ENCODE data around the gene PBX3. TPM values are rescaled to one million over a fixed set of nuclear protein-coding genes. Genes with fewer than 3 reads are reported as not detected.

PBX3 gene
- total and polyA plus RNA-seq, 10 of the 15 experiments (the other 5 are each of a cell fraction or from before 2014, with no cell fraction given), result 6.7 to 146 (median 22.2) TPM

- ChIA-PET RAD21 (ENCODE audit: unreplicated experiment) (no interaction called here), POLR2A (interaction anchor here (0.9 kb wide), 1 partner anchor 11 kb away, joined by 3 read pairs; no protein-coding TSS in a partner anchor), SMC1A (ENCODE audit: uncharacterized antibody, unreplicated experiment) (interaction anchor here (0.7 to 1.9 kb wide), 7 partner anchors 11 to 534 kb away, joined by 3 to 8 read pairs (median 4); no protein-coding TSS in a partner anchor), CTCF (interaction anchor here (0.8 to 1.1 kb wide), 3 partner anchors 18 to 381 kb away, joined by 3 read pairs; no protein-coding TSS in a partner anchor)
- Histone ChIP-seq H3K4me2 (ENCODE audit: control insufficient read depth, insufficient read depth) (no peak overlapping the region), H3K4me1 (ENCODE audit: control insufficient read depth, insufficient read depth, low read length) (no peaks in the 10 kb centered on the region), H3K9ac (ENCODE audit: control insufficient read depth, insufficient read depth, low read length) (no peak overlapping the region), H4K20me1 (ENCODE audit: control insufficient read depth, insufficient read depth) (no peaks in the 10 kb centered on the region), H3K9me3 (replicated peaks; ENCODE audit: control insufficient read depth, insufficient read depth, low read length) (peaks cover 2% of the 10 kb centered on the region; the same call in 1 of the 3 replicates), H3K27me3 (replicated peaks in 1 of 2; ENCODE audit: control insufficient read depth in 2 of 2, insufficient read depth in 2 of 2, low read length in 1 of 2) (no peaks in the 10 kb centered on the region), H3K79me2 (ENCODE audit: control insufficient read depth, insufficient read depth, low read length) (no peaks in the 10 kb centered on the region), H3K4me3 (no peak overlapping the region), H2AFZ (ENCODE audit: control insufficient read depth, low read depth, low read length) (no peak overlapping the region), H3K27ac (ENCODE audit: control insufficient read depth, insufficient read depth) (no peak overlapping the region), H3K36me3 (ENCODE audit: control insufficient read depth in 2 of 2, insufficient read depth in 2 of 2, low read length in 1 of 2) (peaks cover 6% of the 10 kb centered on the region in 2 experiments; a peak in 3 of 4 replicates)
- no peak for ATAC-seq
- in situ Hi-C loops (cut with MboI), result no loop called here
- FAIRE-seq, result no peak
- WGBS (ENCODE audit: insufficient coverage, insufficient replicate concordance, low lambda C conversion rate, missing lambda C conversion rate), result 100% methylated on average over 3 of the region's 3 CpGs
- no TSS peak for BruUV-seq (replicated peaks)
- intact Hi-C loops (cut with micrococcal nuclease; ENCODE audit: unreplicated experiment), result no loop called here
- no peak for DNase-seq (ENCODE audit: low read depth, low spot score)
- no peak for TF ChIP-seq TCF7 (IDR thresholded peaks at IDR 0.05; ENCODE audit: borderline replicate concordance)
- no peak for TF ChIP-seq SRF (IDR thresholded peaks at IDR 0.05; ENCODE audit: low read depth in 2 of 2, low read length in 2 of 2)
- TF ChIP-seq CUX1 (IDR thresholded peaks at IDR 0.05; ENCODE audit: insufficient replicate concordance, low read depth, low read length), result no peak
- TF ChIP-seq ZBTB40 (IDR thresholded peaks at IDR 0.05; ENCODE audit: borderline replicate concordance), result no peak
- TF ChIP-seq EZH2 (IDR thresholded peaks at IDR 0.05; ENCODE audit: borderline replicate concordance, control insufficient read depth, low read depth, low read length), result no peak
- no peak for TF ChIP-seq ZNF24 (IDR thresholded peaks at IDR 0.05)
- TF ChIP-seq NR2C1 (IDR thresholded peaks at IDR 0.05), result no peak
- TF ChIP-seq KAT2A (conservative IDR thresholded peaks at IDR 0.05; ENCODE audit: control insufficient read depth, low read depth, low read length), result no peak
- no peak for TF ChIP-seq MTA3 (IDR thresholded peaks at IDR 0.05; ENCODE audit: borderline replicate concordance, low read length)
- no peak for TF ChIP-seq GATAD2B (conservative IDR thresholded peaks at IDR 0.05; ENCODE audit: low read depth)
- TF ChIP-seq IKZF1 (conservative IDR thresholded peaks at IDR 0.05), result no peak
- TF ChIP-seq EP300 (IDR thresholded peaks at IDR 0.05; ENCODE audit: borderline replicate concordance in 1 of 2, control insufficient read depth in 1 of 2, low read depth in 2 of 2, low read length in 2 of 2), result no peak
- no peak for TF ChIP-seq ZNF622 (IDR thresholded peaks at IDR 0.05)
- no peak for TF ChIP-seq POLR2A (IDR thresholded peaks at IDR 0.05; ENCODE audit: low read depth, low read length)
- no peak for TF ChIP-seq SIN3A (IDR thresholded peaks at IDR 0.05; ENCODE audit: low read depth, low read length)
- no peak for TF ChIP-seq ETV6 (conservative IDR thresholded peaks at IDR 0.05 in 1 of 2, IDR thresholded peaks at IDR 0.05 in 1 of 2; ENCODE audit: borderline replicate concordance in 1 of 2, low read depth in 1 of 2)
Measured at GRCh38 chr9:125942125-125942524, 195.0 kb downstream of the PBX3 start.
